Thyroid gland (tissue), 4 donors: ENCODE results near the gene KNCN. TPM values are rescaled to one million over a fixed set of nuclear protein-coding genes. Genes with fewer than 3 reads are reported as not detected.

Source experiments
- DNase-seq, 2 donors: peaks; one replicate each; pipeline ENCODE4 v3.0.0-alpha.2; 2019
- H3K27ac ChIP-seq, 3 donors: fragments of 200-600 bp; sonication (generic); 1 replicate in 2 of 3; 2 replicates in 1 of 3; pipeline ENCODE4 v1.5.1; 2016 to 2019; ENCODE audit warnings: mild to moderate bottlenecking in 1 of 3, moderate library complexity in 1 of 3
- H3K27me3 ChIP-seq: fragments of 200-600 bp; sonication (generic); one replicate; pipeline ENCODE4 v1.5.1; 2019
- H3K36me3 ChIP-seq, 2 donors: fragments of 200-600 bp; sonication (generic); one replicate each; pipeline ENCODE4 v1.5.1; 2016 to 2019
- H3K4me1 ChIP-seq, 2 donors: fragments of 200-600 bp; sonication (generic); one replicate each; pipeline ENCODE4 v1.5.1; 2017 to 2019
- H3K4me3 ChIP-seq, 3 donors: fragments of 200-600 bp; sonication (generic); replicated peaks in 1 of 3; 1 replicate in 2 of 3; 2 replicates in 1 of 3; pipeline ENCODE4 v1.5.1; 2016; ENCODE audit warnings: mild to moderate bottlenecking in 1 of 3
- H3K9me3 ChIP-seq: fragments of 200-600 bp; sonication (generic); one replicate; pipeline ENCODE4 v1.5.1; 2017
- CTCF ChIP-seq, 6 experiments: fragments of 200-600 bp in 3 of 6; fragments of 450-650 bp in 3 of 6; sonication (generic) in 3 of 6; IDR thresholded peaks; one replicate each; pipeline ENCODE4 v1.5.1; 2016 to 2019; ENCODE audit warnings: antibody characterized with exemption in 6 of 6, mild to moderate bottlenecking in 2 of 6, inconsistent platforms in 1 of 6, moderate library complexity in 1 of 6
- POLR2A ChIP-seq, 2 donors: fragments of 450-650 bp; IDR thresholded peaks; one replicate each; pipeline ENCODE4 v1.6.1; 2017; ENCODE audit warnings: antibody characterized with exemption in 2 of 2, mild to moderate bottlenecking in 2 of 2, moderate library complexity in 1 of 2
- WGBS, 2 donors: methylation state at CpG; one replicate each; pipeline ENCODE4 v1.1.5; 2017; 5-methylcytosine and 5-hydroxymethylcytosine counted together
- intact Hi-C: fragments of 100-400 bp; cut with DNase I; formaldehyde crosslinking; loops from one replicate; pipeline ENCODE4 v1.15.1; 2023
- total RNA-seq, 4 donors: library from RNA; depleted of rRNA; stranded (reverse); fragments of >200 nt; gene quantifications; one replicate each; pipeline ENCODE4 v1.2.3, GENCODE V29; 2016

Gene KNCN
- total RNA-seq, 4 donors from 2014 or later: not detected

- peak in 1 of 2 donors; percentile 50 for TF ChIP-seq POLR2A (IDR thresholded peaks at IDR 0.05)
- TF ChIP-seq CTCF (IDR thresholded peaks at IDR 0.05): no peak
- no peaks in the 10 kb centered on the region for H3K9me3 ChIP-seq
- H3K36me3 ChIP-seq: no peaks in the 10 kb centered on the region
- intact Hi-C loops: no loop called here
- H3K27me3 ChIP-seq: no peaks in the 10 kb centered on the region
- no peak overlapping the region for H3K4me3 ChIP-seq
- DNase-seq: peak; percentile 96 to 98
- H3K4me1 ChIP-seq: peaks cover 41 to 66% of the 10 kb centered on the region in 2 donors
- 2 to 9% methylated on average over 6 to 10 of the region's 10 CpGs for WGBS, 2 donors
- peak overlapping the region; percentile 64 to 71 (median 70) for H3K27ac ChIP-seq
Observed at GRCh38 chr1:46517010-46517600, 34.3 kb downstream of the KNCN start.

DNA sequence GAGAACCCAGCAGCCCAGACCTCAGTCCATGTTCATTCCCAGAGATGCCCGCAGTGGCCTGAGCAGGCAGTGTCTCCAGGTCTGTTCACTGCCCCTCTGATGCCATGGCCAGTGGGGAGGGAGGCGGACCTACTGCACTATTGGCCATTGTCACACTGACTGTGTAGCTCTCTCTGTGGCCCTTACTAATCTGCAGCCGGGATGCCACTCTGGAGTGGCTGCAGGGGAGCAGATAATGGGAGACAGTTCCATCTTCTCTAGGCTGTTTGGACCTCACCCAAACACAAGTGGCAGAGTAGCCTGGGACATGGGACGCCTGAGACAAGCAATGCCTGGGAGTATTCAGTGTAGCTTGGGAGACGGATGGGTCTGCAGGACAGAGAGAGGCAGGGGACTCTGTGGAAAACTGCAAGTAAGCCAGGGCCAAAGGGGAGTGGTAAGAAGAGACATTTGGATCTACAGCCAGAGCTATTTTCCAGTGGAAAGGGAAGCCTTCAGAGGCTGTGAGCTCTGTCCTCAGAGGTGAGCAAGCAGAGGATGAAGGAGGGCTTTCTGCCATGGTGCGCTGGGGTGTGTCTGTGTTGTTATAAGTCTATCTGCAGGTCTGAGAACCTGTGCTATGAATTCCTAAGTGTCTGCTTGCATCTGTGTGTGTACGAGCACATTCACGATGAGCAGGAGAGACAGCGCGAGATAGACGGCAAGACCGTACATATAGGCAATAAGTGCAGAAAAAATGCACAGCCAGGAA is 35.1 kb downstream of the KNCN start:
- Histone ChIP-seq H3K4me3 (no peak overlapping the region), H3K4me1 (peaks cover 35 to 58% of the 10 kb centered on the region in 2 donors), H3K36me3 (no peaks in the 10 kb centered on the region), H3K9me3 (no peaks in the 10 kb centered on the region), H3K27me3 (no peaks in the 10 kb centered on the region), H3K27ac (peak overlapping the region; percentile 64 to 71 (median 70))
- 29 to 41% methylated on average over 11 to 12 of the region's 12 CpGs for WGBS, 2 donors
- TF ChIP-seq POLR2A (IDR thresholded peaks at IDR 0.05) (no peak), CTCF (IDR thresholded peaks at IDR 0.05) (no peak)
- DNase-seq: peak; percentile 70 to 76
- intact Hi-C loops: no loop called here

- no peaks in the 10 kb centered on the region for H3K27me3 ChIP-seq
- intact Hi-C loops: no loop called here
- TF ChIP-seq CTCF (IDR thresholded peaks at IDR 0.05): no peak
- TF ChIP-seq POLR2A (IDR thresholded peaks at IDR 0.05): no peak
Observed at GRCh38 chr1:46515576-46515975, 35.9 kb downstream of the KNCN start.

DNA sequence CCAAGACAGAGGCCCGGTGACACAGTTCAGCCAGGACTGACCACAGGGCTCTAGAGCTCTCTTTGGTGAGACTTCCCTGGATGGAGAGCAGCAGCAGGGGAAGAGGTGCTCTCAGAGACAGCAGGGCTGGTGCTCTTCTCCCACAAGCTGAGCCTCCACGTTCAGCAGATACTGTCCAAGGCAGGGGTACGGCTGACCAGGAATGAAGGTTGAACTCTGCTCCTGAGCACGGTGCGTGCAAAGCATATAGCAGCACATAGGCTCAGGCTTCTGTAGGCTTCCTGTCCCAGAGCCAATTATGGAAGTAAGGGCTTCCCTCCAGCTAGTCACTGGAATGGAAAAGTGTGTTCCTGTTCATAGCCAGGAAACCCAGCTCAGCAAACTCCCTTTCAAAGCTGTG is 37.9 kb downstream of the KNCN start:
- no peaks in the 10 kb centered on the region for H3K27me3 ChIP-seq
- H3K9me3 ChIP-seq: no peaks in the 10 kb centered on the region
- TF ChIP-seq POLR2A (IDR thresholded peaks at IDR 0.05) (no peak), CTCF (IDR thresholded peaks at IDR 0.05) (no peak)
- DNase-seq: no peak
- intact Hi-C loops: no loop called here
- no peaks in the 10 kb centered on the region for H3K36me3 ChIP-seq
- no peak overlapping the region for H3K27ac ChIP-seq
- WGBS, 2 donors: 63 to 74% methylated on average over 5 of the region's 5 CpGs
- no peak overlapping the region for H3K4me3 ChIP-seq
- peaks cover 17 to 36% of the 10 kb centered on the region in 2 donors for H3K4me1 ChIP-seq

More at GRCh38 chr1:46515576-46515975, 35.9 kb downstream of the KNCN start:
- WGBS, 2 donors: 94 to 97% methylated on average over 2 to 6 of the region's 6 CpGs
- no peaks in the 10 kb centered on the region for H3K9me3 ChIP-seq
- no peak for DNase-seq
- H3K36me3 ChIP-seq: no peaks in the 10 kb centered on the region
- H3K4me3 ChIP-seq: no peak overlapping the region
- peak overlapping the region in 1 of 3 donors; percentile 64 for H3K27ac ChIP-seq
- H3K4me1 ChIP-seq: peaks cover 27 to 50% of the 10 kb centered on the region in 2 donors

DNA sequence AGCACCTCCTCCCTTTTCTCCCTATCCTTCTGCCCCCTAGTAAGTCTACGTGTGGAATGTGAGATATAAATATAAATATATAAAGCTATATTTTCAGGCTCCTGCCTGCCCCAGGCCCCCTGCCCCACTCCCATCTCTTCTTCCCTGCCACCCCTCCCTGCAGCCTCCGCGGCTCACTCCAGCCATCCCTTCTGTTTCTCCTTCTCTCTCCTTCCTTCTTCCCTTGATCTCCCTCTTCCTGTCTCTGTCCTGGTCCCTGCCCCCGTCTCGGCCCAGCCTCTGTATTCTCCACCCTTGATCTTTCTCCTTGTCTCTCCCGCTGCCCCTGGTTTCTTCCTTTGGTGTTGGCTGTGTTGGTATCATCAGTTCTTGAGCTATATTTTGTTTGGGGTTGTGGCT is 38.7 kb downstream of the KNCN start:
- H3K4me3 ChIP-seq: no peak overlapping the region
- TF ChIP-seq POLR2A (IDR thresholded peaks at IDR 0.05) (no peak), CTCF (IDR thresholded peaks at IDR 0.05) (no peak)
- H3K27ac ChIP-seq: no peak overlapping the region
- no peaks in the 10 kb centered on the region for H3K36me3 ChIP-seq
- 72 to 74% methylated on average over 6 of the region's 6 CpGs for WGBS, 2 donors
- intact Hi-C loops: no loop called here
- DNase-seq: no peak
- H3K4me1 ChIP-seq: peaks cover 17 to 32% of the 10 kb centered on the region in 2 donors
- no peaks in the 10 kb centered on the region for H3K27me3 ChIP-seq
- H3K9me3 ChIP-seq: no peaks in the 10 kb centered on the region
